Measurements from ENCODE around the gene ESR1.
"Not testable (repeated sequence)": the region's sequence is repeated elsewhere in the genome, so short reads cannot be mapped to it uniquely, and the experiment has no call there.

The ESR1 gene

GRCh38 chr6:151813858-151814257 lies 6.4 kb downstream of the ESR1 start:
- DNase-seq (ENCODE audit: low read depth): no peak

- DNase-seq (ENCODE audit: low read depth): no peak
Observed at GRCh38 chr6:151814614-151815013, 7.1 kb downstream of the ESR1 start.

GRCh38 chr6:151822252-151823111 lies 15.0 kb downstream of the ESR1 start:
- no peak for DNase-seq (ENCODE audit: low read depth)

GRCh38 chr6:151826517-151827142 lies 19.1 kb downstream of the ESR1 start:
- DNase-seq (ENCODE audit: low read depth): no peak

- DNase-seq (ENCODE audit: low read depth): no peak
Observed at GRCh38 chr6:151832710-151833109, 25.2 kb downstream of the ESR1 start.

- no peak for DNase-seq (ENCODE audit: low read depth)
Observed at GRCh38 chr6:151835396-151835795, 27.9 kb downstream of the ESR1 start.

- DNase-seq (ENCODE audit: low read depth): no peak
Observed at GRCh38 chr6:151837223-151837622, 29.7 kb downstream of the ESR1 start.

GRCh38 chr6:151842816-151843215 lies 35.3 kb downstream of the ESR1 start:
- DNase-seq (ENCODE audit: low read depth): no peak

GRCh38 chr6:151847064-151847463 lies 39.6 kb downstream of the ESR1 start:
- no peak for DNase-seq (ENCODE audit: low read depth)

GRCh38 chr6:151850479-151851003 lies 43.1 kb downstream of the ESR1 start:
- DNase-seq (ENCODE audit: low read depth): no peak

- DNase-seq (ENCODE audit: low read depth): no peak
Observed at GRCh38 chr6:151858294-151858693, 50.8 kb downstream of the ESR1 start.

- no peak for DNase-seq (ENCODE audit: low read depth)
Observed at GRCh38 chr6:151862461-151862860, 55.0 kb downstream of the ESR1 start.

GRCh38 chr6:151867361-151867869 lies 59.9 kb downstream of the ESR1 start:
- DNase-seq (ENCODE audit: low read depth): not testable (repeated sequence)

GRCh38 chr6:151869345-151869744 lies 61.9 kb downstream of the ESR1 start:
- DNase-seq (ENCODE audit: low read depth): no peak

GRCh38 chr6:151869787-151870186 lies 62.3 kb downstream of the ESR1 start:
- no peak for DNase-seq (ENCODE audit: low read depth)

GRCh38 chr6:151870375-151870774 lies 62.9 kb downstream of the ESR1 start:
- no peak for DNase-seq (ENCODE audit: low read depth)

- DNase-seq (ENCODE audit: low read depth): no peak
Observed at GRCh38 chr6:151875524-151875923, 68.0 kb downstream of the ESR1 start.

GRCh38 chr6:151876122-151876521 lies 68.6 kb downstream of the ESR1 start:
- DNase-seq (ENCODE audit: low read depth): no peak

- DNase-seq (ENCODE audit: low read depth): no peak
Observed at GRCh38 chr6:151877458-151877857, 70.0 kb downstream of the ESR1 start.

- no peak for DNase-seq (ENCODE audit: low read depth)
Observed at GRCh38 chr6:151881231-151881630, 73.7 kb downstream of the ESR1 start.

- no peak for DNase-seq (ENCODE audit: low read depth)
Observed at GRCh38 chr6:151882206-151882605, 74.7 kb downstream of the ESR1 start.

GRCh38 chr6:151885234-151885633 lies 77.8 kb downstream of the ESR1 start:
- no peak for DNase-seq (ENCODE audit: low read depth)

GRCh38 chr6:151891524-151891923 lies 84.0 kb downstream of the ESR1 start:
- DNase-seq (ENCODE audit: low read depth): no peak
